Measurements from ENCODE around the gene CUL4B. TPM values are rescaled to one million over a fixed set of nuclear protein-coding genes. Genes with fewer than 3 reads are reported as not detected.

The CUL4B gene
- total RNA-seq, 1 experiment from 2014 or later: 54.1 TPM

DNA sequence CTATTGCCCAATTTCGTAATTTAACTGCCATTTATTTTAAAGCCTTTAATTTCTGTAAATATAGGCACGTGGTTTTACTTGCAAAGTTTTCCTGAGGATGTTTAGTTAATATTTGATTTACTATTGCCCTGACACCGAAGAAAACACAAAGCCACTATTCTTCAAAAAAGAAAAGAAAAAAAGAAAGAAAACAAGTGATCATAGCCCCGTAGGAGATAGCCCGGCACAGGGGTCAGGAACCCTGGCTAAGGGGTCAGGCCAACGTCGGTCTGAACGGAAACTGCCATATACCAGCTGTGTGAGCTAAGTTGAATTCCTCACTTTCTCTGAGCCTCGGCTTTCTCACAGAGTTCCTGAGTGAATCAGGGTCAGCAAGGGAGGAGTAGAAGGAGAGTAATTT lies 74.0 kb downstream of the CUL4B start:
- Histone ChIP-seq H2AFZ (ENCODE audit: low read depth, low read length, poor library complexity, severe bottlenecking) (no peak overlapping the region), H3K9ac (ENCODE audit: low read length) (no peak overlapping the region), H3K4me1 (ENCODE audit: control insufficient read depth in 1 of 2, insufficient read depth in 2 of 2, low read length in 2 of 2) (peaks cover 3 to 20% of the 10 kb centered on the region in 2 experiments; a peak in 3 of 4 replicates), H3K4me3 (replicated peaks in 1 of 2; ENCODE audit: low read depth in 1 of 2, low read length in 2 of 2) (no peak overlapping the region), H3K9me3 (ENCODE audit: control insufficient read depth in 1 of 2, insufficient read depth in 1 of 2, low read depth in 1 of 2, low read length in 2 of 2) (no peaks in the 10 kb centered on the region), H3K9me2 (ENCODE audit: insufficient read depth) (no peaks in the 10 kb centered on the region), H4K20me1 (ENCODE audit: insufficient read depth) (no peaks in the 10 kb centered on the region), H3K36me3 (ENCODE audit: control insufficient read depth in 1 of 2, insufficient read depth in 2 of 2, low read length in 2 of 2) (no peaks in the 10 kb centered on the region), H3K27ac (ENCODE audit: low read depth, low read length) (peak overlapping the region; percentile 80; the same call in 1 of the 2 replicates), H3K4me2 (ENCODE audit: low read length) (peak overlapping the region; percentile 69; the same call in 1 of the 2 replicates), H3K27me3 (ENCODE audit: insufficient read depth, low read length) (no peaks in the 10 kb centered on the region), H3K79me2 (ENCODE audit: insufficient read depth, low read length) (no peaks in the 10 kb centered on the region)
- DNase-seq (ENCODE audit: low read depth, low spot score) (no peak), ATAC-seq (no peak)
- POLR2A ChIA-PET: interaction anchor here (1.3 kb wide), 1 partner anchor 18 kb away, joined by 4 read pairs; the partner anchor contains the start of gene LAMP2
- intact Hi-C loops (cut with micrococcal nuclease): no loop called here
- BruUV-seq (replicated peaks): no TSS peak
- TF ChIP-seq ATF3 (IDR thresholded peaks at IDR 0.05): no peak
- TF ChIP-seq SIN3A (IDR thresholded peaks at IDR 0.05; ENCODE audit: low read depth): no peak
- no peak for TF ChIP-seq TCF7L2 (IDR thresholded peaks at IDR 0.05; ENCODE audit: borderline replicate concordance, extremely low read depth, insufficient read depth, insufficient read length)
- TF ChIP-seq ZNF274 (IDR thresholded peaks at IDR 0.05; ENCODE audit: low read depth, low read length): no peak
- no peak for TF ChIP-seq SP1 (IDR thresholded peaks at IDR 0.05; ENCODE audit: low read depth)
- no peak for TF ChIP-seq JUND (IDR thresholded peaks at IDR 0.05)
- TF ChIP-seq REST (IDR thresholded peaks at IDR 0.05; ENCODE audit: low read depth): no peak
- no peak for TF ChIP-seq EGR1 (IDR thresholded peaks at IDR 0.05; ENCODE audit: low read depth)
- TF ChIP-seq CBX3 (IDR thresholded peaks at IDR 0.05; ENCODE audit: low read depth): no peak
- RAD21 ChIA-PET (ENCODE audit: low non-redundant PET in 1 of 2, low total read pairs in 2 of 2, uncharacterized antibody in 2 of 2, unreplicated experiment in 2 of 2): no interaction called here
- CTCF ChIA-PET: interaction anchor here (0.7 to 1.2 kb wide), 4 partner anchors 11 to 177 kb away, joined by 3 to 12 read pairs (median 6); partner anchors contain the start of gene LAMP2

Measured in HCT116 (cell line).